KOPT-K1 (cell line): ENCODE results near the gene UGT3A1.

ENCODE experiments used
- H3K27ac ChIP-seq: fragments of 200-600 bp; sonication (generic); 2 replicates; pipeline ENCODE4 v1.5.1; 2016; ENCODE audit warnings: antibody characterized with exemption, mild to moderate bottlenecking, low read depth, low read length; ENCODE audit not compliant: poor library complexity, severe bottlenecking
- H3K36me3 ChIP-seq: fragments of 200-600 bp; sonication (generic); 2 replicates; pipeline ENCODE4 v1.5.1; 2017; ENCODE audit warnings: antibody characterized with exemption, mild to moderate bottlenecking, low read length, moderate library complexity; ENCODE audit not compliant: insufficient read depth
- H3K9me3 ChIP-seq: fragments of 200-600 bp; sonication (generic); 2 replicates; pipeline ENCODE4 v1.5.1; 2017; ENCODE audit warnings: antibody characterized with exemption, low read length, mild to moderate bottlenecking; ENCODE audit not compliant: insufficient read depth, poor library complexity, severe bottlenecking

Gene UGT3A1

GRCh38 chr5:35956429-35956828, 34.8 kb downstream of the UGT3A1 start:
- H3K27ac ChIP-seq = no peak overlapping the region
- H3K36me3 ChIP-seq = no peaks in the 10 kb centered on the region
- no peaks in the 10 kb centered on the region for H3K9me3 ChIP-seq

DNA sequence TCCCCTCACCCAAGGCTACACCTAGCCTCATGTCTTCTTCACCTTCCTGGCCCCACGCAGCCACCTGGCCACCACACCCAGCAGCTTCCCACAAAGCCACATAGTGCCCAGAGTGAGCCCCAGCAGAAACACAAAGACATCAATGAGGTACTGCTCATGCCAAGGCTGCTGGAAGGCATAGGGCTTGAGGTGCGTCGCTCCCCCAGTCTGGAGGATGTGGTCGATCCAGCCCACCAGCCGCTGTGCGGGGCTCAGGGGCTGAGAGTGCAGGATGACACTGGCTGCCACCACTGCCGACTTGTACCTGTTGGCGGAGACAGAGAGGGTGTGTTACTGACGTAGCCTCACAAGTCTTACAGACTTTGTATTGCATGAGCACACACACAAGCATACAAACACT, 37.0 kb downstream of the UGT3A1 start:
- Histone ChIP-seq H3K27ac (no peak overlapping the region), H3K9me3 (no peaks in the 10 kb centered on the region), H3K36me3 (no peaks in the 10 kb centered on the region)

DNA sequence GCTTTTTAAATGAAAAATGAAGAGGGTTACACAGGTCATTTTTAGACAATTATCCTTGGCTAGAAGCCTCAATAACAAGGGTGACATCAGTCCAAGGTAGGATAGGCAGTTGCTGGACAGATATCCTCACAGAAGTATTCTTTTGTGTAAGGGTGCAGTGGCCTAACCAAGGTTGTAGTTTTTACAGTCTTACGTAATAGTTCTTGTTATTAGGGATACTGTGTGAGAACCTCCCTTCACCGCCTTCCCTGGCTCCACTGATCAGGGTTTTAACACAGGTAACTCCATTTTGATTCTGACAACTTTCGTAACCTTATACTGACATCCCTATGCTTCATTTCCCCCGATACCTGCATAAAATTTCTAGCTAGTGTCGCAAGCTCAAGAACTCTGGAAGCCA, 44.1 kb downstream of the UGT3A1 start:
- no peaks in the 10 kb centered on the region for H3K36me3 ChIP-seq
- H3K9me3 ChIP-seq = no peaks in the 10 kb centered on the region
- no peak overlapping the region for H3K27ac ChIP-seq

DNA sequence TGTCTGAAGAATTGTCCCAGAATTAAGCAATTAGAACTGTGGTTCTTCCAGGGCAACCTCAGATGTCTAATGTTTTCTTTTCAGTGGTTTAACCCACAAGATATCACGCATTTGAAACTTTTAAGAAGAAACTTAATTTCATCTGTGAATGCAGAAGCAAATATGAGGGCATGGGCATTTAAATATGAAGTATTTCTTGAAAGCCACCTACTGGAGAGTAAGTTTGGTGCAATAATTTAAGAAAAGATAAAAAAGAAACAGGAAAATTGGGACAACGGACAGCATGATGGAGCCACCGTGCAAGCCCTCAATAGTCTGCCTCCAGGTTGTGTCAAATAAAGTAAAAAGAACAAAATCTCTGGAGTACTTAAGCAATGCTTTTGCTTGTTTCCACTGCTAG, 51.6 kb downstream of the UGT3A1 start:
- no peak overlapping the region for H3K27ac ChIP-seq
- H3K9me3 ChIP-seq = no peaks in the 10 kb centered on the region
- no peaks in the 10 kb centered on the region for H3K36me3 ChIP-seq

DNA sequence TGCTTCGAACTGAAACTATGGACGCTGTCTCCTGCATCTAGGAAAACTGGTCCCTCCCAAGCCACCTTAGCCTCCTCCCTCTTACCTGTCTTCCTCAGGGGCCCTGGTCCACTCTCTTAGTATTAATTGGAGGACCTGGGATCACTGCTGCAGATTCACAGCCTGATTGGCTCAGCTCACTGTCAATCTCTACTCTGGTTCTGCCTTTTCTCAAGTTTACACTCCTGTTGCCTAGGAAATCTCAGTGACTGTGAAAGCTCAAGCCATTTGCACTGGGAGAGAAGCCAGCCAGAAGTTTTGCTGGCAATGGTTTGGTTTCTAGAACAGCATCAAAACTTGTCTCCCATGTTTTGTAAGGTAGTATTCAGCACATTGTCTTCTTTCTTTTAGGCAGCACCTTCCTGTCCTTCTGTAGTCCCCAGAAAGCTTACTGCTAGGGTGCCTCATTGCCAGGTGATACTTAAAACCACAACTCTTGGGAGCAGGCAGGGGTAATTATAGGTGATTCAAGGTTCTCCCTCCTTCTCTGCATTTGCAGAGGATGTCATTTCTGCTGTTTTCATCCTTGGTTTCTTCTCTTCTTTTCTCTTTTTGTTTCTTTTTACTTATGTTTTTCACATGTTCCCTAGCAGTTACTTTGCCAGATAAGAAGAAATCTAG, 52.5 kb downstream of the UGT3A1 start, which contains the start of gene CAPSL:
Gene CAPSL (minus strand): TSS at position 55 of the 660 bp plus-strand sequence. CDS start 17,502 bp downstream, outside the sequence.
- no peaks in the 10 kb centered on the region for H3K9me3 ChIP-seq
- H3K27ac ChIP-seq = no peak within 1 kb of the TSS
- no peaks in the 10 kb centered on the region for H3K36me3 ChIP-seq

DNA sequence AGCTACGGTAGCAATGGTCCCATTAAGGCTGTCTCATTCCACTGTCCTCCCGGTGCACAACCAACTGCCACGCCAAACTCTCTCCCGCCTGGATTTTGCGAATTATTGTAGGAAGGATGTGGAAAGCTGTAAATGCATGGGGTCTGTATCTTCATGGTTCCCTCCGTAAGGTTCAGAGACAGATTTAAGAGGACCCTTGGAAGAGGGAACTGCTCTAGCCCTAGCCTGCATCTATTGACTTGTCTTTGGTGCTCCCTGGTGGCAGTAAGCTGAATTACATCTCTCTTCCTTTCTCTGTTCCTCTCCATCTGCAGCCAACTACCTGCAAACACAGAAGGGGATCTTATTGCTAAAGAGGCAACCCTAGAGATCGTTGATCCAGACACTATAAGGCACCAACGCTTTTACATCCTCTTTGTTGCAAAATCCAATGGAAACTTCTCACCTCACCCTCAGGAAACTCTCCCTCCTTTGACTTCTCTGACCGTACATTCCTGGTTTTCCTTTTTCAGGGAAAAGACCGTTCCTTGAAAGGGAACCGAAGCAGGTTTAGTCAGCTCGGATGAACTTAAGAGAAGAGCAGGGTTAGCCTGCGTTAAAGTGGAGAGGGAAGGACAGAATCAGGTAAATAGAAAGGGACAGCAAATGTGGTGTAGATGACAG, 64.7 kb downstream of the UGT3A1 start:
- no peaks in the 10 kb centered on the region for H3K9me3 ChIP-seq
- no peaks in the 10 kb centered on the region for H3K36me3 ChIP-seq
- no peak overlapping the region for H3K27ac ChIP-seq

DNA sequence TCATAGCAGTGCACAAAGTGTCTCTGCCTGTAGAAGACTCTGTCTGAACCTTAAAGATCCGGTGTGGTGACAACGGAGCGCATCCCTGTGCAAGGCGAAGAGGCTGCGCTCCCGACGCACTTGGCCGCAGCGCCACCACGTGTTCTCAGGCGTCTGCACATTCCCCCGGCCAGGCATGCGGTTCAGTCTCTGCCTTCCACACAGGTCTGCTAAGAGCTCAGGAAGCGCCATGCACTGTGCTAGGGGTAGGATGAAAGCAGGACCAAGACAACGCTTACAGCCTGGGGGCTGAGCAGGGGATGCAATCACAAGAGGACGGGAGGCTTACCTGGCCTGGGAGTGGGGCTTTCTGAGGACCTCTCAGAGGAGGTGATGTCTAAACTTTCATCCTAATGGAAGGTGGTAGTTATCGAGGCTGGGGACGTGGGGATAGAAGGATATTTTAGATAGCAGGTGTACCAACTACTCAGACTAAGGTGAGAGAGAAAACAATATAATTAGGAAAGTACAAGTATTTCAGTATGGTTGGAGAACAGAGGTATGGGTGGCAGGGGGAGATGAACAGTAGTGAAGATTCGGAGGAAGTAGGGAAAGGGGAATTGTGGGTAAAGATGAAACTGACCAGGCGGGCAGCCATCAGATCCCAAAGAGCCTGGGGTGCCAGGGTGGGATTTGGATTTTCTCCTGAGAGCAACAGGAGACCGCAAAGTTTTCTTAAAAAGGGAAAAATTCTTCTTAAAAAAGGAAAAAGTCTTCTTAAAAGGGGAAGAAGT, 66.1 kb downstream of the UGT3A1 start:
- Histone ChIP-seq H3K36me3 (no peaks in the 10 kb centered on the region), H3K27ac (no peak overlapping the region), H3K9me3 (no peaks in the 10 kb centered on the region)

DNA sequence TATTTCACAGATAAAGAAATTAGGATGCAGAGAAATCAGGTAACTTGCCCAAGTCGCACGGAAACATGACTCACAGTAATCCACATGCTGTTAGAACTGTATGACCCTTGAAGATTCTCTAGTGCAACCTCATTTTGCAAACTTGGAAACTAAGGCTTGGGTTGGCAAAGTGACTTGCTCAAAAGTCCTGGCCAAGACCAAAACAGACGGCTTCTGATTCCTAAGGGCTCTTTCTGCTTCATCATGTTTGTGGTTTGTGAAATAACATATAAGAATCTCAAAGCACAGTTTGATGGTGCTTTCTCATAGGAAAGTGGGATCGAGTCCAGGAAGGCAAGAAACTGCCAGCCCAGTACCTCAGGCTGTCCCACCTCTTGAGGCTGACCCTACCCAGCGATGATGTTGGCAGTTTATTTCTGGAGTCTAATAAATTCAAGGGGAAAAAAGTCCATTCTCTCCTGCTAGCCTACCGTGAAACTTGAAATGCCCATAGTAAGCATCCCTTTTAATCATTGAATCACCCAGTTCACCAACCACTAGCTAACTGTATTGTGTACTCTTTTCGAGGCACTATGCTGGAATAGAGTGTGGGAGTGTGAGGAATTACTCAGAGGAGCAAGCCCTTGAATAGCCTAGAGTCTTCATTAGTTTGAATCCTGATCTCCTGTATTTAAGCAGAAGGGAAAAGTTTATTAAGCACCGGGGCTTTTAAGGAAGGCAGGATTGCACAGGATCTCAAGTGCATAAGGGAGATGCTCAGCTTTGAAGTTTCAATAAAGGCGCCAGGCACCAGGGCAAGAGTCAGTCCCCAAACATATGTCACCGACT, 66.9 kb downstream of the UGT3A1 start:
- no peaks in the 10 kb centered on the region for H3K36me3 ChIP-seq
- peaks cover 7% of the 10 kb centered on the region for H3K9me3 ChIP-seq
- H3K27ac ChIP-seq = no peak overlapping the region

DNA sequence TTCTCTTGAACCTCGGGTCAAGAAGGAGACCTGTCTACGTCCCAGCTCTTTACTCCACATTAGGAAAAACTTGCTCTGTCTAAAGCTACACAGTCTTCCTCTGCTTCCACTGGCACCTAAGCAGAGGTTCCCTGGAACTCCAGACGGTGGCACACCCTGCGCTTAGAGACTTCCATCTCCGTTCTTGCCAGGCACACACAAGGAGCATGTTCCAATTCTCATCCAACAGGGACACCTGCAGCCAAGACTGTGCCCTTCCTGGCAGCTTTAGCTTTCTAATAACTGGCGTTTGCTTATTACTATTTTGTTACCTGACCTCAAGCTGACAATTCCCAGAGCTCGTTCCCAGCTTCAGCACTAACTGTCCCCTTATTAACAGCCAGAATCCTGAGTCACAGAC, 68.7 kb downstream of the UGT3A1 start:
- Histone ChIP-seq H3K9me3 (peaks cover 7% of the 10 kb centered on the region), H3K27ac (no peak overlapping the region), H3K36me3 (no peaks in the 10 kb centered on the region)

GRCh38 chr5:35921930-35922329, 69.3 kb downstream of the UGT3A1 start:
- peaks cover 7% of the 10 kb centered on the region for H3K9me3 ChIP-seq
- H3K27ac ChIP-seq = no peak overlapping the region

GRCh38 chr5:35920890-35921289, 70.3 kb downstream of the UGT3A1 start:
- H3K36me3 ChIP-seq = no peaks in the 10 kb centered on the region
- peaks cover 7% of the 10 kb centered on the region for H3K9me3 ChIP-seq
- H3K27ac ChIP-seq = no peak overlapping the region

More at GRCh38 chr5:35921930-35922329, 69.3 kb downstream of the UGT3A1 start:
- no peaks in the 10 kb centered on the region for H3K36me3 ChIP-seq

GRCh38 chr5:35919191-35919590, 72.0 kb downstream of the UGT3A1 start:
- Histone ChIP-seq H3K9me3 (peaks cover 7% of the 10 kb centered on the region), H3K36me3 (no peaks in the 10 kb centered on the region), H3K27ac (no peak overlapping the region)

- no peaks in the 10 kb centered on the region for H3K36me3 ChIP-seq
- H3K9me3 ChIP-seq = peaks cover 21% of the 10 kb centered on the region
- H3K27ac ChIP-seq = peak overlapping the region; percentile 81
Observed at GRCh38 chr5:35908814-35909213, 82.4 kb downstream of the UGT3A1 start.

DNA sequence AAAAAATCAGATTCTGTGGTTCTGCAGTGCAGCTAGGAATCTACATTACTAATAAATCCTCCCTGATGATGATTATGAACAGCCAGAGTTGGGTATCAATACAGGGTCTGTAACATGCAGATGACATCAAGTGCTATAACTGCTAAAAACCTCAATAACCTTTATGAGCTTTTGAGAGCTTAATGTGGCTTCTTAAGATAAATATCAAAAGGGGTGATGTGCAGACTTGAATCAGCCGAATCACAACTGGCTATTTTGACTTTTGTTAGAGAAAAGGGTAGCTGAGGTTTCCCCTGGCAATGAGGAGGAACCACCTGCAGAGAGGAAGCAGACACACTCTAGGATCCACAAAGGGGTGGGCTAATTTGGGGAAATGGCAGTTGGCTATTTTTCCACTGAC, 83.0 kb downstream of the UGT3A1 start:
- H3K36me3 ChIP-seq = no peaks in the 10 kb centered on the region
- H3K27ac ChIP-seq = peak overlapping the region; percentile 81
- peaks cover 22% of the 10 kb centered on the region for H3K9me3 ChIP-seq
